ENCODE results near the gene TRA2A. TPM values are rescaled to one million over a fixed set of nuclear protein-coding genes. Genes with fewer than 3 reads are reported as not detected.

The TRA2A gene
- polyA plus RNA-seq (2011; rRNA removed), result 29.3 and 56.2 TPM in 2 replicates
- 45.7 and 46.0 TPM in 2 replicates for polyA minus RNA-seq (2011; rRNA and poly(A)+ RNA removed)

- POLR2A ChIA-PET, result no interaction called here
- peak within 1 kb of the TSS; percentile 63 for H3K4me3 ChIP-seq (ENCODE audit: low read depth, low read length)
- TF ChIP-seq, protein P1, sequence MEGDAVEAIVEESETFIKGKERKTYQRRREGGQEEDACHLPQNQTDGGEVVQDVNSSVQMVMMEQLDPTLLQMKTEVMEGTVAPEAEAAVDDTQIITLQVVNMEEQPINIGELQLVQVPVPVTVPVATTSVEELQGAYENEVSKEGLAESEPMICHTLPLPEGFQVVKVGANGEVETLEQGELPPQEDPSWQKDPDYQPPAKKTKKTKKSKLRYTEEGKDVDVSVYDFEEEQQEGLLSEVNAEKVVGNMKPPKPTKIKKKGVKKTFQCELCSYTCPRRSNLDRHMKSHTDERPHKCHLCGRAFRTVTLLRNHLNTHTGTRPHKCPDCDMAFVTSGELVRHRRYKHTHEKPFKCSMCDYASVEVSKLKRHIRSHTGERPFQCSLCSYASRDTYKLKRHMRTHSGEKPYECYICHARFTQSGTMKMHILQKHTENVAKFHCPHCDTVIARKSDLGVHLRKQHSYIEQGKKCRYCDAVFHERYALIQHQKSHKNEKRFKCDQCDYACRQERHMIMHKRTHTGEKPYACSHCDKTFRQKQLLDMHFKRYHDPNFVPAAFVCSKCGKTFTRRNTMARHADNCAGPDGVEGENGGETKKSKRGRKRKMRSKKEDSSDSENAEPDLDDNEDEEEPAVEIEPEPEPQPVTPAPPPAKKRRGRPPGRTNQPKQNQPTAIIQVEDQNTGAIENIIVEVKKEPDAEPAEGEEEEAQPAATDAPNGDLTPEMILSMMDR (IDR thresholded peaks at IDR 0.05; ENCODE audit: insufficient read depth, low read depth, low read length), result no peak
- no peaks in the 10 kb centered on the region for H3K36me3 ChIP-seq (ENCODE audit: control insufficient read depth, insufficient read depth, low read length)
- no peaks in the 10 kb centered on the region for H3K27me3 ChIP-seq (ENCODE audit: control insufficient read depth, insufficient read depth, low read length)
- DNase-seq (ENCODE audit: low read depth), result peak; percentile 48
- CTCF ChIA-PET, result interaction anchor here (0.6 kb wide), 1 partner anchor 269 kb away, joined by 3 read pairs; no protein-coding TSS in a partner anchor
Observed at GRCh38 chr7:23531794-23532489, at the start of gene TRA2A. Gene TRA2A (minus strand): TSS chr7:23531981. CDS start chr7:23531824, 157 bp downstream.

- H3K27me3 ChIP-seq (ENCODE audit: control insufficient read depth, insufficient read depth, low read length), result no peaks in the 10 kb centered on the region
- POLR2A ChIA-PET, result no interaction called here
- CTCF ChIA-PET, result interaction anchor here (0.7 to 6.8 kb wide), 19 partner anchors 10 to 368 kb away, joined by 3 to 130 read pairs (median 4); partner anchors contain the start of gene STK31
- no peak overlapping the region for H3K4me3 ChIP-seq (ENCODE audit: low read depth, low read length)
- TF ChIP-seq, protein P1 (IDR thresholded peaks at IDR 0.05; ENCODE audit: insufficient read depth, low read depth, low read length), result peak; percentile 86
- peak; percentile 16 for DNase-seq (ENCODE audit: low read depth)
- H3K36me3 ChIP-seq (ENCODE audit: control insufficient read depth, insufficient read depth, low read length), result no peaks in the 10 kb centered on the region
Observed at GRCh38 chr7:23570592-23571200, 38.9 kb upstream of the TRA2A start.

- no peak for DNase-seq (ENCODE audit: low read depth)
- TF ChIP-seq, protein P1 (IDR thresholded peaks at IDR 0.05; ENCODE audit: insufficient read depth, low read depth, low read length), result no peak
- H3K4me3 ChIP-seq (ENCODE audit: low read depth, low read length), result no peak overlapping the region
- H3K36me3 ChIP-seq (ENCODE audit: control insufficient read depth, insufficient read depth, low read length), result no peaks in the 10 kb centered on the region
- POLR2A ChIA-PET, result no interaction called here
- CTCF ChIA-PET, result interaction anchor here (0.7 to 1.4 kb wide), 3 partner anchors 11 to 42 kb away, joined by 3 to 4 read pairs (median 4); no protein-coding TSS in a partner anchor
- no peaks in the 10 kb centered on the region; the same call in 1 of the 2 replicates for H3K27me3 ChIP-seq (ENCODE audit: control insufficient read depth, insufficient read depth, low read length)
Observed at GRCh38 chr7:23558303-23558702, 26.5 kb upstream of the TRA2A start.

- TF ChIP-seq, protein P1 (IDR thresholded peaks at IDR 0.05; ENCODE audit: insufficient read depth, low read depth, low read length), result no peak
- POLR2A ChIA-PET, result no interaction called here
- CTCF ChIA-PET, result interaction anchor here (0.6 to 2.2 kb wide), 7 partner anchors 13 to 323 kb away, joined by 3 to 21 read pairs (median 8); partner anchors contain the start of gene STK31
Observed at GRCh38 chr7:23547662-23548061, 15.9 kb upstream of the TRA2A start.

More at GRCh38 chr7:23547662-23548061, 15.9 kb upstream of the TRA2A start:
- Histone ChIP-seq H3K4me3 (ENCODE audit: low read depth, low read length) (no peak overlapping the region), H3K36me3 (ENCODE audit: control insufficient read depth, insufficient read depth, low read length) (no peaks in the 10 kb centered on the region), H3K27me3 (ENCODE audit: control insufficient read depth, insufficient read depth, low read length) (no peaks in the 10 kb centered on the region)
- no peak for DNase-seq (ENCODE audit: low read depth)
